Transverse colon (tissue), 4 donors: Measurements from ENCODE around the gene COL8A1. TPM values are rescaled to one million over a fixed set of nuclear protein-coding genes. Genes with fewer than 3 reads are reported as not detected.

Source experiments
- DNase-seq: peaks from one replicate; pipeline ENCODE4 v3.0.0-alpha.2; 2019
- H3K27ac ChIP-seq, 4 donors: fragments of 200-600 bp; sonication (generic); 2 replicates each; pipeline ENCODE4 v1.5.1; 2016 to 2018; ENCODE audit warnings: inconsistent platforms in 4 of 4
- H3K27me3 ChIP-seq: fragments of 200-600 bp; sonication (generic); 2 replicates; pipeline ENCODE4 v1.5.1; 2017; ENCODE audit warnings: inconsistent platforms
- H3K36me3 ChIP-seq, 4 donors: fragments of 200-600 bp; sonication (generic); 2 replicates each; pipeline ENCODE4 v1.5.1; 2017 to 2019; ENCODE audit warnings: inconsistent platforms in 4 of 4
- H3K4me1 ChIP-seq, 4 donors: fragments of 200-600 bp; sonication (generic); 2 replicates each; pipeline ENCODE4 v1.5.1; 2017 to 2020; ENCODE audit warnings: inconsistent platforms in 4 of 4
- H3K4me3 ChIP-seq, 4 donors: fragments of 200-600 bp; sonication (generic); 1 replicate in 1 of 4; 2 replicates in 3 of 4; pipeline versions ENCODE4 v1.5.1 to v1.6.1; 2017 to 2019; ENCODE audit warnings: inconsistent platforms in 4 of 4
- H3K9me3 ChIP-seq, 2 donors: fragments of 200-600 bp; sonication (generic); 2 replicates each; pipeline ENCODE4 v1.5.1; 2017 to 2019; ENCODE audit warnings: inconsistent platforms in 2 of 2
- EP300 ChIP-seq: sonication (generic); formaldehyde crosslinking; IDR thresholded peaks from one replicate; pipeline ENCODE4 v1.6.1; 2017; ENCODE audit warnings: antibody characterized with exemption, low read depth
- POLR2A ChIP-seq: fragments of 450-650 bp; IDR thresholded peaks from one replicate; pipeline ENCODE4 v1.6.1; 2016; ENCODE audit warnings: antibody characterized with exemption, mild to moderate bottlenecking, moderate library complexity
- POLR2AphosphoS5 ChIP-seq, 3 donors: sonication (generic); formaldehyde crosslinking; IDR thresholded peaks; one replicate each; pipeline ENCODE4 v1.6.1; 2016; ENCODE audit warnings: antibody characterized with exemption in 3 of 3
- WGBS, 2 donors: methylation state at CpG; one replicate each; pipeline ENCODE4 v1.1.5; 2018; ENCODE audit warnings: low coverage in 1 of 2; 5-methylcytosine and 5-hydroxymethylcytosine counted together
- in situ Hi-C, 4 donors: fragments of 200-750 bp; cut with MboI; loops; one replicate each; pipeline versions ENCODE4 v1.15.0 to v1.15.1; 2017; ENCODE audit warnings: low sequenced_read_pairs in 3 of 4, low pct_ligation_motif_present in 1 of 4, low pct_unique_long_range_greater_than_20kb in 1 of 4
- intact Hi-C: fragments of 100-400 bp; cut with DNase I; formaldehyde crosslinking; loops from one replicate; pipeline ENCODE4 v1.15.1; 2023; ENCODE audit warnings: low total_unique reads
- total RNA-seq, 4 donors: library from RNA; depleted of rRNA; stranded (reverse); fragments of >200 nt; gene quantifications; one replicate each; pipeline ENCODE4 v1.1.0, GENCODE V29; 2016
- TF ChIP-seq, protein P1 (sequence below), 5 experiments: fragments of 200-600 bp in 3 of 5; fragments of 450-650 bp in 2 of 5; sonication (generic) in 3 of 5; IDR thresholded peaks; 1 replicate in 2 of 5; 2 replicates in 3 of 5; pipeline ENCODE4 v1.5.1; 2016 to 2017; ENCODE audit warnings: antibody characterized with exemption in 5 of 5, inconsistent platforms in 3 of 5, mild to moderate bottlenecking in 2 of 5, moderate library complexity in 1 of 5

Gene COL8A1
- total RNA-seq, 4 donors from 2014 or later: 1.5 to 10.5 (median 3.7) TPM

DNA sequence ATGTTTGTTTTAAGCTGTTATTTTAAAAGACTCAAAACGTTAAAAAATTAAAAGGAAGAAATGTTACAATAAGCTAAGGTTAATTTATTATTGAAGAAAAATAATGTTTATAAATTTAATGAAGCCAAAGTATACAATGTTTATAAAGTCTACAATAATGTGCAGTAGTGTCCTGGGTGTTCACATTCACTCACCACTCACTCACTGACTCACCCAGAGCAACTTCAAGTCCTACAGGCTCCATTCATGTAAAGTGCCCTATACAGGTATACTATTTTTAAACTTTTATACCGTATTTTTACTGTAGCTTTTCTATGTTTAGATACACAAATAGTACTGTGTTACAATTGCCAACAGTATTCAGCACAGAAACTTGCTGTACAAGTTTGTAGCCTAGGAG, 55.2 kb downstream of the COL8A1 start:
- Histone ChIP-seq H3K4me1 (no peaks in the 10 kb centered on the region), H3K9me3 (no peaks in the 10 kb centered on the region), H3K4me3 (no peak overlapping the region), H3K27me3 (no peaks in the 10 kb centered on the region), H3K36me3 (no peaks in the 10 kb centered on the region), H3K27ac (no peak overlapping the region)
- 60% methylated on average over 2 of the region's 2 CpGs for WGBS, 2 donors
- intact Hi-C loops: no loop called here
- DNase-seq: no peak
- in situ Hi-C loops: no loop called here
- no peak for TF ChIP-seq POLR2A
- TF ChIP-seq, protein P1, sequence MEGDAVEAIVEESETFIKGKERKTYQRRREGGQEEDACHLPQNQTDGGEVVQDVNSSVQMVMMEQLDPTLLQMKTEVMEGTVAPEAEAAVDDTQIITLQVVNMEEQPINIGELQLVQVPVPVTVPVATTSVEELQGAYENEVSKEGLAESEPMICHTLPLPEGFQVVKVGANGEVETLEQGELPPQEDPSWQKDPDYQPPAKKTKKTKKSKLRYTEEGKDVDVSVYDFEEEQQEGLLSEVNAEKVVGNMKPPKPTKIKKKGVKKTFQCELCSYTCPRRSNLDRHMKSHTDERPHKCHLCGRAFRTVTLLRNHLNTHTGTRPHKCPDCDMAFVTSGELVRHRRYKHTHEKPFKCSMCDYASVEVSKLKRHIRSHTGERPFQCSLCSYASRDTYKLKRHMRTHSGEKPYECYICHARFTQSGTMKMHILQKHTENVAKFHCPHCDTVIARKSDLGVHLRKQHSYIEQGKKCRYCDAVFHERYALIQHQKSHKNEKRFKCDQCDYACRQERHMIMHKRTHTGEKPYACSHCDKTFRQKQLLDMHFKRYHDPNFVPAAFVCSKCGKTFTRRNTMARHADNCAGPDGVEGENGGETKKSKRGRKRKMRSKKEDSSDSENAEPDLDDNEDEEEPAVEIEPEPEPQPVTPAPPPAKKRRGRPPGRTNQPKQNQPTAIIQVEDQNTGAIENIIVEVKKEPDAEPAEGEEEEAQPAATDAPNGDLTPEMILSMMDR (IDR thresholded peaks at IDR 0.05): no peak

DNA sequence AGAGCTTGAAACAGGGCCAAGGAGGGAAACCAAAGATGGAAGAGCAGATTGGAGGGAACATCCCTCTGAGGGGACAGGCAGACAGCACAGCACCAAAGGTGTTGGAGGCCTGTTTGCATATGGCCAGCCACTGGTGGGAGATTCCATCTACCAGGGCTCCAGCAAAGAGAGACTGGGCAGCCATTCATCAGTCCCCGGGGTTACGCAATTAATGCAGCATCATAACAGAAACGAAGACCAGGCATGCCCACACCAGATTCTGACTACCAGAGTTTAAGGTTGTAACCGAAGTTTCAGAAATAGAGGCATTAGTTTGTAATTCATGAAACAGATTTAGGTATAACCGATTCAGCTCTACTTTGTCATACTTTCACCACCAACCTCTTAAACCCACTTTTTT, 58.1 kb downstream of the COL8A1 start:
- TF ChIP-seq POLR2A (no peak), POLR2AphosphoS5 (IDR thresholded peaks at IDR 0.05) (no peak), EP300 (no peak)
- TF ChIP-seq, protein P1 (IDR thresholded peaks at IDR 0.05): no peak
- in situ Hi-C loops: no loop called here
- Histone ChIP-seq H3K36me3 (no peaks in the 10 kb centered on the region), H3K4me1 (no peaks in the 10 kb centered on the region), H3K27me3 (no peaks in the 10 kb centered on the region), H3K27ac (no peak overlapping the region), H3K9me3 (no peaks in the 10 kb centered on the region), H3K4me3 (no peak overlapping the region)
- WGBS, 2 donors: 87 to 93% methylated on average over 3 to 5 of the region's 5 CpGs
- no peak for DNase-seq
- intact Hi-C loops: no loop called here

DNA sequence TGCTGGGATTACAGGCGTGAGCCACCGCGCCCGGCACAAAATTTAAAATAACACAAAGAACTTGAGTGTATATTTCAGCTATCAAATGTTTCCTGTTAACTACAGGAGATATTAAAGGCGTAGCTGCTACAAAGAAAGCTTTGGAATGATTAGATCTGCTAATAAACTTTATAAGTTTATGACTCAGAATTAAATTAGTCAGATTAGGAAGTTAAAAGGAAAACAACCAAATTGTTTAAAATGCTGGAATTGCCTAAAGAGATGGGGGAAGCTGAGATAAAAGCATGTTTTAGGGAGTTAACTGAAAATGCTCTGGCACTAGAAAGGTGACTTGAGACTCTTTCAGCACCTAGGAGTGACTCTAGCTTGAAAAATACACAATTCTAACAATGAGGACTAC, 58.9 kb downstream of the COL8A1 start:
- in situ Hi-C loops (no loop called here), intact Hi-C loops (no loop called here)
- Histone ChIP-seq H3K36me3 (no peaks in the 10 kb centered on the region), H3K9me3 (no peaks in the 10 kb centered on the region), H3K4me1 (no peaks in the 10 kb centered on the region), H3K27me3 (no peaks in the 10 kb centered on the region), H3K4me3 (no peak overlapping the region), H3K27ac (no peak overlapping the region)
- no peak for DNase-seq
- TF ChIP-seq POLR2A: no peak
- no peak for TF ChIP-seq EP300
- no peak for TF ChIP-seq POLR2AphosphoS5 (IDR thresholded peaks at IDR 0.05)
- TF ChIP-seq, protein P1 (IDR thresholded peaks at IDR 0.05): no peak
- WGBS, 2 donors: 72 to 77% methylated on average over 5 of the region's 5 CpGs

DNA sequence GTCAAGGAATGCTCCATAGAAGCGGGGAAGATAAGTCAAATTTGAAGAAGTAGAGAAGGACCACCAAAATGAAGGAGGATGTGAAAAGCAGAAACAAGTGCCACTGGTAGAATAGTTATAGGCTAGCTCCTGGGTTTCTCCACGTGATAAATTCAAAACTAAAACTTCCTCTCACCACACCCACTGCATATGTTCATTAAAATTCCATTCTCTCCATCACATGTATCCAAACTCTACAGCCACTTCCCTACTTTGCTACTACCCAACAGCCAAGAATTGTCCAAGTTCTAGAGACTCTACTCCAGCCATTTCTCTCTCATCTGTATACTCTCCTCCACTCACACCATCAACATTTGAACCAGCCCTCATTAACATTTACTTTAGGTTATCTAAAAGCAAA, 60.5 kb downstream of the COL8A1 start:
- Histone ChIP-seq H3K4me1 (no peaks in the 10 kb centered on the region), H3K27ac (no peak overlapping the region), H3K36me3 (no peaks in the 10 kb centered on the region), H3K4me3 (no peak overlapping the region), H3K27me3 (no peaks in the 10 kb centered on the region), H3K9me3 (no peaks in the 10 kb centered on the region)
- in situ Hi-C loops (no loop called here), intact Hi-C loops (no loop called here)
- TF ChIP-seq EP300: no peak
- TF ChIP-seq POLR2AphosphoS5 (IDR thresholded peaks at IDR 0.05): no peak
- TF ChIP-seq POLR2A: no peak
- TF ChIP-seq, protein P1 (IDR thresholded peaks at IDR 0.05): no peak
- 52 to 63% methylated on average over 2 of the region's 2 CpGs for WGBS, 2 donors
- DNase-seq: no peak
